ENCODE results near the gene TUT4.

DNA sequence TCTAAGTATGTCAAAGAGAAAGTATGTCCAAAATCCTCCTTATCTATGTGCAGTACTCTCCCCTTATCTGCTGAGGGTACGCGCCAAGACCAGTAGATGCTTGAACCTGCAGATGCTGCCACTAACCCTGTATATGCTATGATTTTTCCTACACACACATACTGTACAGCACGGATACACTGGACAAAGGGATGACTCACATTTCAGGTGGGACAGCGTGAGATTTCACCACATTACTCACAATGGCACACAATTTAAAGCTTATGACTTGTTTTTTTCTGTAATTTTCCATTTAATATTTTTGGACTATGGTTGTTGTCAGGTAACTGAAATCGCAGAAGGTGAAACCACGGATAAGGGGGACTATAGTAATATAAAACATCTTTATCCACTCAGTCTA lies 152.8 kb downstream of the TUT4 start:
- TF ChIP-seq EZH2phosphoT487 (IDR thresholded peaks at IDR 0.05) (no peak), CTCF (IDR thresholded peaks at IDR 0.05) (no peak), EZH2 (IDR thresholded peaks at IDR 0.05) (no peak)
